Neural progenitor cell (in vitro differentiated cells): ENCODE data around the gene APOD. TPM values are rescaled to one million over a fixed set of nuclear protein-coding genes. Genes with fewer than 3 reads are reported as not detected.

ENCODE experiments used
- DNase-seq: peaks from one replicate; pipeline ENCODE4 v3.0.0-alpha.2; 2016; ENCODE audit warnings: low spot score
- H2AFZ ChIP-seq: fragments of 200-600 bp; sonication (generic); replicated peaks from 2 replicates; pipeline ENCODE4 v1.6.1; 2016; ENCODE audit warnings: antibody characterized with exemption
- H3F3A ChIP-seq: fragments of 200-600 bp; sonication (generic); 2 replicates; pipeline ENCODE4 v1.6.1; 2016; ENCODE audit warnings: antibody characterized with exemption, low read depth
- H3K27ac ChIP-seq: fragments of 200-600 bp; sonication (generic); 2 replicates; pipeline ENCODE4 v1.5.1; 2016; ENCODE audit warnings: mild to moderate bottlenecking
- H3K27me3 ChIP-seq: fragments of 200-600 bp; sonication (generic); 2 replicates; pipeline ENCODE4 v1.6.1; 2016; ENCODE audit warnings: mild to moderate bottlenecking, moderate library complexity
- H3K36me3 ChIP-seq: fragments of 200-600 bp; sonication (generic); 2 replicates; pipeline ENCODE4 v1.5.1; 2016
- H3K4me1 ChIP-seq: fragments of 200-600 bp; sonication (generic); 2 replicates; pipeline ENCODE4 v1.6.1; 2016; ENCODE audit warnings: mixed run types
- H3K4me2 ChIP-seq: fragments of 200-600 bp; sonication (generic); 2 replicates; pipeline ENCODE4 v1.6.1; 2016
- H3K4me3 ChIP-seq: fragments of 200-600 bp; sonication (generic); 2 replicates; pipeline ENCODE4 v1.5.1; 2016
- H3K79me2 ChIP-seq: fragments of 200-600 bp; sonication (generic); 2 replicates; pipeline ENCODE4 v1.6.1; 2016; ENCODE audit warnings: low read depth
- H3K9ac ChIP-seq: fragments of 200-600 bp; sonication (generic); 2 replicates; pipeline ENCODE4 v1.6.1; 2016
- H3K9me3 ChIP-seq: fragments of 200-600 bp; sonication (generic); 2 replicates; pipeline ENCODE4 v1.5.1; 2016; ENCODE audit warnings: low read depth
- H4K20me1 ChIP-seq: fragments of 200-600 bp; sonication (generic); 2 replicates; pipeline ENCODE4 v1.6.1; 2016; ENCODE audit warnings: low read depth
- H3K27ac Mint-ChIP-seq: 3 replicates; pipeline ENCODE4 v1.8.0; 2021; ENCODE audit warnings: mixed read lengths
- H3K27me3 Mint-ChIP-seq: 2 replicates; pipeline ENCODE4 v1.8.0; 2022; ENCODE audit warnings: low read depth, mild to moderate bottlenecking, inconsistent platforms, moderate library complexity, mixed read lengths; ENCODE audit not compliant: insufficient read depth
- H3K36me3 Mint-ChIP-seq: 3 replicates; pipeline ENCODE4 v1.8.0; 2021; ENCODE audit warnings: mixed read lengths
- H3K4me1 Mint-ChIP-seq: 3 replicates; pipeline ENCODE4 v1.8.0; 2021; ENCODE audit warnings: mixed read lengths
- H3K4me3 Mint-ChIP-seq: 3 replicates; pipeline ENCODE4 v1.8.0; 2021; ENCODE audit warnings: mild to moderate bottlenecking, moderate library complexity, mixed read lengths
- H3K9me3 Mint-ChIP-seq: 3 replicates; pipeline ENCODE4 v1.8.0; 2020; ENCODE audit warnings: mixed read lengths
- EZH2 ChIP-seq: fragments of 200-600 bp; sonication (generic); IDR thresholded peaks from 2 replicates; pipeline ENCODE4 v1.6.1; 2017; ENCODE audit warnings: antibody characterized with exemption, mild to moderate bottlenecking, moderate library complexity
- EZH2phosphoT487 ChIP-seq: fragments of 200-600 bp; sonication (generic); IDR thresholded peaks from 2 replicates; pipeline ENCODE4 v1.6.1; 2017; ENCODE audit warnings: antibody characterized with exemption
- total RNA-seq: library from RNA; depleted of rRNA; stranded (reverse); fragments of >200 nt; gene quantifications from 2 replicates; pipeline ENCODE4 v1.2.3, GENCODE V29; 2015; ENCODE audit warnings: low replicate concordance
- TF ChIP-seq, protein P1 (sequence below): fragments of 200-600 bp; sonication (generic); IDR thresholded peaks from 2 replicates; pipeline ENCODE4 v1.5.1; 2017; ENCODE audit warnings: antibody characterized with exemption, mild to moderate bottlenecking

APOD gene
- total RNA-seq, 1 donor from 2014 or later = not detected

GRCh38 chr3:195558602-195559001 lies 25.1 kb downstream of the APOD start:
- Mint-ChIP-seq H3K36me3 (no peaks in the 10 kb centered on the region), H3K4me3 (no peak overlapping the region), H3K9me3 (peaks cover 3% of the 10 kb centered on the region), H3K4me1 (peaks cover 3% of the 10 kb centered on the region), H3K27ac (no peak overlapping the region), H3K27me3 (peaks cover 3% of the 10 kb centered on the region)
- Histone ChIP-seq H3K4me3 (no peak overlapping the region), H3K9ac (no peak overlapping the region), H3K9me3 (no peaks in the 10 kb centered on the region), H3K4me2 (no peak overlapping the region), H3F3A (peaks cover 3% of the 10 kb centered on the region), H3K4me1 (no peaks in the 10 kb centered on the region), H3K79me2 (no peaks in the 10 kb centered on the region), H3K36me3 (no peaks in the 10 kb centered on the region), H4K20me1 (no peaks in the 10 kb centered on the region), H3K27me3 (no peaks in the 10 kb centered on the region), H2AFZ (no peak overlapping the region), H3K27ac (no peak overlapping the region)
- TF ChIP-seq, protein P1, sequence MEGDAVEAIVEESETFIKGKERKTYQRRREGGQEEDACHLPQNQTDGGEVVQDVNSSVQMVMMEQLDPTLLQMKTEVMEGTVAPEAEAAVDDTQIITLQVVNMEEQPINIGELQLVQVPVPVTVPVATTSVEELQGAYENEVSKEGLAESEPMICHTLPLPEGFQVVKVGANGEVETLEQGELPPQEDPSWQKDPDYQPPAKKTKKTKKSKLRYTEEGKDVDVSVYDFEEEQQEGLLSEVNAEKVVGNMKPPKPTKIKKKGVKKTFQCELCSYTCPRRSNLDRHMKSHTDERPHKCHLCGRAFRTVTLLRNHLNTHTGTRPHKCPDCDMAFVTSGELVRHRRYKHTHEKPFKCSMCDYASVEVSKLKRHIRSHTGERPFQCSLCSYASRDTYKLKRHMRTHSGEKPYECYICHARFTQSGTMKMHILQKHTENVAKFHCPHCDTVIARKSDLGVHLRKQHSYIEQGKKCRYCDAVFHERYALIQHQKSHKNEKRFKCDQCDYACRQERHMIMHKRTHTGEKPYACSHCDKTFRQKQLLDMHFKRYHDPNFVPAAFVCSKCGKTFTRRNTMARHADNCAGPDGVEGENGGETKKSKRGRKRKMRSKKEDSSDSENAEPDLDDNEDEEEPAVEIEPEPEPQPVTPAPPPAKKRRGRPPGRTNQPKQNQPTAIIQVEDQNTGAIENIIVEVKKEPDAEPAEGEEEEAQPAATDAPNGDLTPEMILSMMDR = peak; percentile 59
- no peak for TF ChIP-seq EZH2phosphoT487
- peak; percentile 58 for DNase-seq

- H3K27me3 ChIP-seq = no peaks in the 10 kb centered on the region
Observed at GRCh38 chr3:195557322-195557721, 26.4 kb downstream of the APOD start.

GRCh38 chr3:195556390-195556789 lies 27.4 kb downstream of the APOD start:
- H2AFZ ChIP-seq = no peak overlapping the region
- no peak for TF ChIP-seq EZH2phosphoT487
- TF ChIP-seq, protein P1 = peak; percentile 44

More at GRCh38 chr3:195557322-195557721, 26.4 kb downstream of the APOD start:
- no peak overlapping the region for H3K27ac ChIP-seq
- no peak overlapping the region for H3K27ac Mint-ChIP-seq
- TF ChIP-seq EZH2phosphoT487 = no peak
- TF ChIP-seq EZH2 = no peak
- TF ChIP-seq, protein P1 = no peak
- H3K4me1 Mint-ChIP-seq = peaks cover 3% of the 10 kb centered on the region
- H3K4me2 ChIP-seq = no peak overlapping the region
- no peak overlapping the region for H2AFZ ChIP-seq
- no peaks in the 10 kb centered on the region for H3K36me3 ChIP-seq
- no peaks in the 10 kb centered on the region for H3K4me1 ChIP-seq
- no peak for DNase-seq
- no peaks in the 10 kb centered on the region for H4K20me1 ChIP-seq
- no peak overlapping the region for H3K4me3 ChIP-seq
- peaks cover 3% of the 10 kb centered on the region for H3K9me3 Mint-ChIP-seq
- H3K27me3 Mint-ChIP-seq = peaks cover 6% of the 10 kb centered on the region
- no peak overlapping the region for H3K4me3 Mint-ChIP-seq
- peaks cover 3% of the 10 kb centered on the region for H3F3A ChIP-seq
- H3K36me3 Mint-ChIP-seq = no peaks in the 10 kb centered on the region
- H3K79me2 ChIP-seq = no peaks in the 10 kb centered on the region
- H3K9ac ChIP-seq = no peak overlapping the region
- no peaks in the 10 kb centered on the region for H3K9me3 ChIP-seq

More at GRCh38 chr3:195556390-195556789, 27.4 kb downstream of the APOD start:
- no peaks in the 10 kb centered on the region for H4K20me1 ChIP-seq
- Mint-ChIP-seq H3K9me3 (peaks cover 3% of the 10 kb centered on the region), H3K27ac (no peak overlapping the region), H3K4me1 (peaks cover 3% of the 10 kb centered on the region), H3K4me3 (no peak overlapping the region), H3K27me3 (peaks cover 8% of the 10 kb centered on the region), H3K36me3 (no peaks in the 10 kb centered on the region)
- H3F3A ChIP-seq = peaks cover 3% of the 10 kb centered on the region
- H3K4me3 ChIP-seq = no peak overlapping the region
- DNase-seq = peak; percentile 44
- H3K9ac ChIP-seq = no peak overlapping the region
- H3K9me3 ChIP-seq = no peaks in the 10 kb centered on the region
- no peaks in the 10 kb centered on the region for H3K36me3 ChIP-seq
- H3K27me3 ChIP-seq = no peaks in the 10 kb centered on the region
- no peak overlapping the region for H3K4me2 ChIP-seq
- H3K4me1 ChIP-seq = no peaks in the 10 kb centered on the region
- H3K27ac ChIP-seq = no peak overlapping the region
- no peaks in the 10 kb centered on the region for H3K79me2 ChIP-seq
